Measurements from ENCODE around the gene EIF4G3.

The EIF4G3 gene

GRCh38 chr1:20848162-20848561 lies 328.5 kb downstream of the EIF4G3 start:
- no peak overlapping the region for H2AFZ ChIP-seq (ENCODE audit: low read depth)
- no peak overlapping the region for H3K4me2 ChIP-seq
- H3K4me3 ChIP-seq (IDR thresholded peaks at IDR 0.05; ENCODE audit: insufficient read depth, low read depth, low read length) = no peak overlapping the region
- no peaks in the 10 kb centered on the region for H3K4me1 ChIP-seq (ENCODE audit: low read depth, poor library complexity, severe bottlenecking)
- no peaks in the 10 kb centered on the region for H4K20me1 ChIP-seq (ENCODE audit: insufficient read depth)
- no peaks in the 10 kb centered on the region for H3K27me3 ChIP-seq (ENCODE audit: insufficient read depth, low read depth)
- H3K36me3 ChIP-seq (ENCODE audit: insufficient read depth) = no peaks in the 10 kb centered on the region
- no peak overlapping the region for H3K27ac ChIP-seq
- no peak overlapping the region for H3K9ac ChIP-seq
- no peak for TF ChIP-seq CTCF (conservative IDR thresholded peaks at IDR 0.05; ENCODE audit: low read depth, low read length)
- H3K79me2 ChIP-seq (ENCODE audit: insufficient read depth, low read depth) = no peaks in the 10 kb centered on the region

GRCh38 chr1:20847611-20848080 lies 329.1 kb downstream of the EIF4G3 start:
- H2AFZ ChIP-seq (ENCODE audit: low read depth) = no peak overlapping the region
- H3K27ac ChIP-seq = no peak overlapping the region
- no peaks in the 10 kb centered on the region for H3K27me3 ChIP-seq (ENCODE audit: insufficient read depth, low read depth)
- no peak overlapping the region for H3K9ac ChIP-seq
- no peaks in the 10 kb centered on the region for H3K79me2 ChIP-seq (ENCODE audit: insufficient read depth, low read depth)
- no peak overlapping the region for H3K4me3 ChIP-seq (IDR thresholded peaks at IDR 0.05; ENCODE audit: insufficient read depth, low read depth, low read length)
- H3K4me1 ChIP-seq (ENCODE audit: low read depth, poor library complexity, severe bottlenecking) = no peaks in the 10 kb centered on the region
- no peak for TF ChIP-seq CTCF (conservative IDR thresholded peaks at IDR 0.05; ENCODE audit: low read depth, low read length)
- H4K20me1 ChIP-seq (ENCODE audit: insufficient read depth) = no peaks in the 10 kb centered on the region
- no peak overlapping the region for H3K4me2 ChIP-seq
- no peaks in the 10 kb centered on the region for H3K36me3 ChIP-seq (ENCODE audit: insufficient read depth)

GRCh38 chr1:20846461-20847374 lies 330.0 kb downstream of the EIF4G3 start:
- no peaks in the 10 kb centered on the region for H4K20me1 ChIP-seq (ENCODE audit: insufficient read depth)
- H3K27ac ChIP-seq = no peak overlapping the region
- H3K27me3 ChIP-seq (ENCODE audit: insufficient read depth, low read depth) = no peaks in the 10 kb centered on the region
- no peaks in the 10 kb centered on the region for H3K4me1 ChIP-seq (ENCODE audit: low read depth, poor library complexity, severe bottlenecking)
- no peak overlapping the region for H3K9ac ChIP-seq
- no peak overlapping the region for H2AFZ ChIP-seq (ENCODE audit: low read depth)
- H3K79me2 ChIP-seq (ENCODE audit: insufficient read depth, low read depth) = no peaks in the 10 kb centered on the region
- no peaks in the 10 kb centered on the region for H3K36me3 ChIP-seq (ENCODE audit: insufficient read depth)
- no peak overlapping the region for H3K4me3 ChIP-seq (IDR thresholded peaks at IDR 0.05; ENCODE audit: insufficient read depth, low read depth, low read length)
- no peak for TF ChIP-seq CTCF (conservative IDR thresholded peaks at IDR 0.05; ENCODE audit: low read depth, low read length)
- H3K4me2 ChIP-seq = no peak overlapping the region

GRCh38 chr1:20840731-20841130 lies 336.0 kb downstream of the EIF4G3 start:
- no peaks in the 10 kb centered on the region for H3K4me1 ChIP-seq (ENCODE audit: low read depth, poor library complexity, severe bottlenecking)
- no peak overlapping the region for H2AFZ ChIP-seq (ENCODE audit: low read depth)
- H3K9ac ChIP-seq = no peak overlapping the region
- no peaks in the 10 kb centered on the region for H3K36me3 ChIP-seq (ENCODE audit: insufficient read depth)
- no peak overlapping the region for H3K27ac ChIP-seq
- H3K27me3 ChIP-seq (ENCODE audit: insufficient read depth, low read depth) = no peaks in the 10 kb centered on the region
- H3K79me2 ChIP-seq (ENCODE audit: insufficient read depth, low read depth) = no peaks in the 10 kb centered on the region
- no peaks in the 10 kb centered on the region for H4K20me1 ChIP-seq (ENCODE audit: insufficient read depth)
- no peak overlapping the region for H3K4me3 ChIP-seq (IDR thresholded peaks at IDR 0.05; ENCODE audit: insufficient read depth, low read depth, low read length)
- H3K4me2 ChIP-seq = no peak overlapping the region
- TF ChIP-seq CTCF (conservative IDR thresholded peaks at IDR 0.05; ENCODE audit: low read depth, low read length) = no peak
